ENCODE measurements around the gene C17orf67. TPM values are rescaled to one million over a fixed set of nuclear protein-coding genes. Genes with fewer than 3 reads are reported as not detected.

The C17orf67 gene
- total and polyA plus RNA-seq, 2 of the 13 experiments (the other 11 are each of a cell fraction or from before 2014, with no cell fraction given), result 0.41 to 0.86 TPM

GRCh38 chr17:56817066-56817465 is 16.7 kb downstream of the C17orf67 start (continued):
- TF ChIP-seq HIC2 (CRISPR knock-in tag; IDR thresholded peaks at IDR 0.05; ENCODE audit: low read depth) (no peak), KDM3A (CRISPR knock-in tag; IDR thresholded peaks at IDR 0.05; ENCODE audit: low read depth) (no peak), ZNF572 (CRISPR knock-in tag; IDR thresholded peaks at IDR 0.05) (no peak), ZNF362 (CRISPR knock-in tag; IDR thresholded peaks at IDR 0.05; ENCODE audit: borderline replicate concordance) (no peak), MAFF (IDR thresholded peaks at IDR 0.05; ENCODE audit: low read depth, low read length) (no peak), ZHX1 (CRISPR knock-in tag; IDR thresholded peaks at IDR 0.05; ENCODE audit: low read depth) (no peak), SMAD1 (CRISPR knock-in tag; IDR thresholded peaks at IDR 0.05; ENCODE audit: borderline replicate concordance, low read depth) (no peak), MEIS2 (CRISPR knock-in tag; IDR thresholded peaks at IDR 0.05) (no peak), ZNF766 (CRISPR knock-in tag; IDR thresholded peaks at IDR 0.05; ENCODE audit: borderline replicate concordance) (no peak), TOPORS (CRISPR knock-in tag; IDR thresholded peaks at IDR 0.05) (no peak)
